Measurements from ENCODE around the gene CTAG1A.
"Not testable (repeated sequence)": the region's sequence is repeated elsewhere in the genome, so short reads cannot be mapped to it uniquely, and the experiment has no call there.

Gene CTAG1A

DNA sequence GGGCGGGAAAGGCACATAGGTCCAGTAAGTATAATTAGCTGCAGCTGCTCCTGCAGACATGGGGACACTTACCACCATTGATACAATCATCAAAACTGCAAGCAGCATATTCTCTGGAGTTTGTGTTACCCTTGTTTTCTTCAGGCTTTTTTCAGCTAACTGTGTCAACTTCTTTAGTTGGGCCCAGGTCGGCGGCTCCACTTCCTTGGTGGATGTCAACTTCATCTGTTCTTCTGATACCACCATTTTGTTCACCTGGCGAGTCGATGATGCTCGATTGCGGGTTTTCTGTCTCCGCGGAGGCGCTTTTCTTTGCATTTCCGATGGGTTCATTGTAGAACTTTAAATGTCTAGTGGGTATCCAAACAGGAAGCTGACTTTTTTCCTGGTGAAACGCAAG is 26.2 kb downstream of the CTAG1A start:
- not testable (repeated sequence) for DNase-seq (ENCODE audit: extremely low read depth in 1 of 2, low read depth in 1 of 2)

DNA sequence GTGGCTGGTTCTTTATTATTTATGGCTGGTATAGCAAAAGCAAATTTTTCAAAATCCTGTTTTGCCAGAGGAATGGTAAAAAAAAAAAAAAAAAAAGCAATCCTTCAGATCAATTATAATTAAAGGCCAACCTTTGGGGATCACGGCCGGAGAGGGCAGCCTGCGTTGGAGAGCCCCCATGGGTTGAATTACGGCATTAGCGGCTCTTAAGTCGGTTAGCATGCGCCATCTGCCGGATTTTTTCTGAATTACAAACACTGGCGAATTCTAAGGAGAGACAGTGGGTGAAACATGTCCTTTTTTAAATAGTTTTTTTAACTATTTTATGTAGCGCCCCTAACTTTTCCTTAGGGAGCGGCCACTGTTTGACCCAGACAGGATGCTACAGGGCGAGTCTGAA is 28.7 kb downstream of the CTAG1A start:
- not testable (repeated sequence) for DNase-seq (ENCODE audit: extremely low read depth in 1 of 2, low read depth in 1 of 2)

DNA sequence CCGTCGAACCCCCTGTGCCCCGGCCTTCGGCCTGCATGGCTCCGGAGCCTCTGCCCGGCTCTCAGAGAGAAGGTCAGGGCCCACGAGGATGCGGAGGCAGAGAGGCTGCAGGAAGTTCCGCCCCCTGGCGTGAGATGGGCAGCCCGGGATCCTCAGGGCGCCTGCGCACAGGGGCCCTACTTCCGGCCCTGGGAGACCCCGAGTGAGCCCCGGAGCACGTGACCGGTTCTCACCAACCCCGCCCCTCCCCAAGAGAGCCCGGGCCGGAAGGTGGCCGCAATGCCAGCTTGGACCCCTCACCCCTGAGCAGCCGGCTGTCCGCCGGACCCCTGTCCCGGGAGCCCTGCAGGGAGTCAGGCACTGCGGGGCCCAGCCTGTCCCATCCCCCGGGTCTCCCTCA is 34.2 kb downstream of the CTAG1A start, which contains the start of gene CTAG1B:
TSS of gene CTAG1B (minus strand) at position 101 of the 400 bp plus-strand sequence. CDS start at position 37, 64 bp downstream.
- DNase-seq (ENCODE audit: extremely low read depth in 1 of 2, low read depth in 1 of 2) = not testable (repeated sequence)

DNA sequence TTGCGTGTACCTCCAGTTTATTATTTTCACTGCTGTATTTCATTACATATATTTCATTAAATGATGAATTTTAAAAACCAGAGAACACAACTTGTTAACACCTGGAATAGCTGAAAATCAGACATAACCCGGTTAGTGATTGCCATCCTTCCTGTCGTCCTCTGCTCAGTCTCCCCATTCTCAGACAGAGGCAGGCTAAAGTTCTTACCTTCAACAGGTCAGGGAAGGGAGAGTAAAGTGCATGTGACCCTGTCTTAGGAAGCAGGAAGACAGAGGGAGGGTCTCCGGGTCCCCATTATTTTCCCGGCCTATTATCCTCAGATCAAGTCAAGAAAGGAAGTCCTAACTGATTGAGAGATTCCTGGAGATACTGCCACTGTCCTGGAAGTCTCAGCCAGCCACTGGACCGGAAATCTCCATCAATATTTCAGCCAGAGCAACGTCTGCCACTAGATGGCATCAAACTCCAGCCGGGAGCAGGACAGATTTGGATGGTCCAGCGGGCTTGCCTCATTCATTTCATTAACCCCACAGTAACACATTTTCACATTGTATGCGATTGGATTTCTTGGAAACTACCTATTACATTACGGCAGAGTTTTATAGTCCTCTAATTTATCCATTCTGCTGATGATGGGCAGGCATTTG is 36.0 kb downstream of the CTAG1A start:
- DNase-seq (ENCODE audit: extremely low read depth in 1 of 2, low read depth in 1 of 2) = not testable (repeated sequence)

DNA sequence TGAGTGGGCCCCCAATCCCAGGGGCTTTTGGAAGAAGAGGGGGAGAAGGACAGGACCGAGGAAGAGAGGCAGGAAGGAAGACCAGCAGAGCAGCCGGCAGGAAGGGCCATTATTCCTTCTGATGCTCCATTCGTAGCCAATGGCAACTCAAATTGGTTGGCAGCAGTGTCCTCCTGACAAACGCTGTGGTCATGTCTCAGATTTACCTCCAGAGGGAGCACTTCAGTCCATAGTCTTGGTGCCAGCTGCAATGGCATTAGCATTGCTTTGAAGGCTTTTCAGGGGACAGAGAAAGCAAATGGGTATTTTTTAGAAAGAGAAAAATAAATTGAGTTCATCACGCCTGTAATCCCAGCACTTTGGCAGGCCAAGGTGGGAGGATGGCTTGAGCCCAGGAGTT is 44.0 kb downstream of the CTAG1A start:
- not testable (repeated sequence) for DNase-seq (ENCODE audit: extremely low read depth in 1 of 2, low read depth in 1 of 2)

DNA sequence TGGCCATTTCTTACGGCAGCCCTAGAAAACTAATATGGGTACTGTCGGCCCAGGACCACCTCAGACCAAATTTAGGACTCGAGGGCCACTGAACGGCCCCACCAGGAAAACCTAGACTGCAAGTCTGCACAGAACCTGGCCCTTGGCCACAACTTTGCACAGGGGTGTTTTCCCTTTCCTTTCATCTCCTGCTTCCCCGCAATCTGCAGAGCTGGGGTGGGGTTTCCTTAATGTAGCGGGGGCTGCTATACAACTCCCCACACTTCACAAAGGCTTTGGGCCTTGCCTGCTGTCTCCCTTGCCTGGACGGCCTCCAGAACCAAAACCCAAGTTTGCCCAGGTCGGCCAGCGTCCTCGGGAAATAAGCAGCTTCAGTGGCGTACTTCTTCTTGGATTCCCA is 46.0 kb downstream of the CTAG1A start:
- not testable (repeated sequence) for DNase-seq (ENCODE audit: extremely low read depth in 1 of 2, low read depth in 1 of 2)

DNA sequence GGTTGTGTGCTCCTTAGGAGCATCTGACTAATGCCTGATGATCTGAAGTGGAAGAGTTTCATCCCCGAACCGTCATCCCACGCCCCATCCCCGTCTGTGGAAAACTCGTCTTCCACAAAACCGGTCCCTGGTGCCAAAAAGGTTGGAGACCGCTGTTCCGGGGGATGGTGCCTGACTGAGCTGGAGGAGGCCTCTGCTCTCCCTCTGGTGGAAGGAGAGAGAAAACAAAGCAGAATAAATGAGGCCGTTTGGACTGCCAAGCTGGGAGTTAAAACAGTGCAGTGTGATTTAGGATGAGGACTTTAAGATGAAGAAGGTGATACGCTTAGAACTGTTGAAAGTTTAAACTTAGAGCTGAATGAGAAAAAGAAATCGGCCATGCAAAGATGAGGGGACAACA is 48.7 kb downstream of the CTAG1A start:
- DNase-seq (ENCODE audit: extremely low read depth in 1 of 2, low read depth in 1 of 2) = not testable (repeated sequence)

Measured in stimulated activated CD8-positive, alpha-beta memory T cell treated with anti-CD3 and anti-CD28 coated beads, Interleukin-7, amount 100 ng/mL, for 48 hours (primary cell).